ENCODE results near the gene CACUL1. TPM values are rescaled to one million over a fixed set of nuclear protein-coding genes. Genes with fewer than 3 reads are reported as not detected.
A peak's percentile ranks its signal among the peaks of the same experiment; 100 is the strongest.

The CACUL1 gene
- total RNA-seq, 4 donors from 2014 or later, result 13.1 to 29.1 (median 23.2) TPM

DNA sequence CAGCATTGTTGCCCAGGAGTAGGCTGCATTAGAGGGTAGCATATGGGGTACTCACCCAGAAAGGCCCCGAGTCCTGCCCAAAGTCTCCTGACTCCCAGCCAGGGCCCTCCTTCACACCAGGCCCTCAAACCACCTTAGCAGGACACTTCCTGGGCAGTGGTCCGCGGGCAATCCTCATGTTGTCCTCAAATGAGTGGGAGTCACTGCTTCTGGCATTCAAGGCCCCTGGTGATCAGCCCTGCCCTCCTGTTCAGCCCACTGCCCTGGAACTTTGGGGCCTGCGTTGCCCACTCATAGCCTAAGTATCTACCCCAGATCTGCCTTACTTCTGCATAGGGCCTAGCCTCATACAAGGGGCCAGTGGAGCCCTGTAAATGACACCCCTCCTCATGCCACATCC, 88.4 kb downstream of the CACUL1 start:
- no peaks in the 10 kb centered on the region for H3K9me3 ChIP-seq
- in situ Hi-C loops (cut with MboI; ENCODE audit: low pct_ligation_motif_present in 1 of 4, low pct_unique_long_range_greater_than_20kb in 1 of 4, low sequenced_read_pairs in 3 of 4), result no loop called here
- H3K27ac ChIP-seq, result no peak overlapping the region
- no peak for DNase-seq
- H3K4me1 ChIP-seq, result peaks cover 0 to 6% (median 0%) of the 10 kb centered on the region in 4 donors
- no peaks in the 10 kb centered on the region for H3K36me3 ChIP-seq
- intact Hi-C loops (cut with DNase I; ENCODE audit: low total_unique reads), result no loop called here
- no peaks in the 10 kb centered on the region for H3K27me3 ChIP-seq
- 91% methylated on average over 4 of the region's 4 CpGs; no CpG with 5 or more reads in 1 of the 2 donors for WGBS, 2 donors (ENCODE audit: low coverage in 1 of 2)
- no peak for TF ChIP-seq EP300 (IDR thresholded peaks at IDR 0.05; ENCODE audit: low read depth)
- TF ChIP-seq, protein P1, sequence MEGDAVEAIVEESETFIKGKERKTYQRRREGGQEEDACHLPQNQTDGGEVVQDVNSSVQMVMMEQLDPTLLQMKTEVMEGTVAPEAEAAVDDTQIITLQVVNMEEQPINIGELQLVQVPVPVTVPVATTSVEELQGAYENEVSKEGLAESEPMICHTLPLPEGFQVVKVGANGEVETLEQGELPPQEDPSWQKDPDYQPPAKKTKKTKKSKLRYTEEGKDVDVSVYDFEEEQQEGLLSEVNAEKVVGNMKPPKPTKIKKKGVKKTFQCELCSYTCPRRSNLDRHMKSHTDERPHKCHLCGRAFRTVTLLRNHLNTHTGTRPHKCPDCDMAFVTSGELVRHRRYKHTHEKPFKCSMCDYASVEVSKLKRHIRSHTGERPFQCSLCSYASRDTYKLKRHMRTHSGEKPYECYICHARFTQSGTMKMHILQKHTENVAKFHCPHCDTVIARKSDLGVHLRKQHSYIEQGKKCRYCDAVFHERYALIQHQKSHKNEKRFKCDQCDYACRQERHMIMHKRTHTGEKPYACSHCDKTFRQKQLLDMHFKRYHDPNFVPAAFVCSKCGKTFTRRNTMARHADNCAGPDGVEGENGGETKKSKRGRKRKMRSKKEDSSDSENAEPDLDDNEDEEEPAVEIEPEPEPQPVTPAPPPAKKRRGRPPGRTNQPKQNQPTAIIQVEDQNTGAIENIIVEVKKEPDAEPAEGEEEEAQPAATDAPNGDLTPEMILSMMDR (IDR thresholded peaks at IDR 0.05), result no peak
- no peak for TF ChIP-seq POLR2A (IDR thresholded peaks at IDR 0.05)
- TF ChIP-seq POLR2AphosphoS5 (IDR thresholded peaks at IDR 0.05), result no peak
- no peak overlapping the region for H3K4me3 ChIP-seq

DNA sequence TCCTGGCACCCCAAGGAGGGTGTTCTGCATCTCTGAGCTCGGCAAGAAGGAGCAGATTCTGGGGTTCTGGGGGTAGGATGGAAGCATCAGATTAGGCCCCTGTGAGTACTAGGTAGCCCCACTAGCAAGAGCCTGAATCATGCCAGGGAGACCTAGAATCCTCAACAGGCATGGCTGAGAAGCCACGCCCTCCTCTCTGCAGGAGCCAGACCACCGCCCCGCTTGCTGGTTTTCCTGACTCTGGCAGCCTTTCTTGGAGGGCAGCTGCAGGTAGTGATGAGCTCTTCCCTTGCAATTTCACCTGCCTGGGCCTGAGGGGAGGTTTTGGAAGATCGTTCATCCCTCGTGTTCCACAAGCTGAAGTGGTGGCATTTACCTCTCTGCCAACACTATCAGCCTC, 90.4 kb downstream of the CACUL1 start:
- H3K4me3 ChIP-seq, result no peak overlapping the region
- no peak for DNase-seq
- intact Hi-C loops (cut with DNase I; ENCODE audit: low total_unique reads) (no loop called here), in situ Hi-C loops (cut with MboI; ENCODE audit: low pct_ligation_motif_present in 1 of 4, low pct_unique_long_range_greater_than_20kb in 1 of 4, low sequenced_read_pairs in 3 of 4) (no loop called here)
- no peak overlapping the region for H3K27ac ChIP-seq
- no peaks in the 10 kb centered on the region for H3K36me3 ChIP-seq
- no peaks in the 10 kb centered on the region for H3K4me1 ChIP-seq
- TF ChIP-seq POLR2A (IDR thresholded peaks at IDR 0.05), result no peak
- no peak for TF ChIP-seq EP300 (IDR thresholded peaks at IDR 0.05; ENCODE audit: low read depth)
- TF ChIP-seq, protein P1 (IDR thresholded peaks at IDR 0.05), result no peak
- no peak for TF ChIP-seq POLR2AphosphoS5 (IDR thresholded peaks at IDR 0.05)
- H3K27me3 ChIP-seq, result no peaks in the 10 kb centered on the region
- WGBS, 2 donors (ENCODE audit: low coverage in 1 of 2), result 84% methylated on average over 6 of the region's 6 CpGs; no CpG with 5 or more reads in 1 of the 2 donors
- peaks cover 0 to 7% of the 10 kb centered on the region in 2 donors for H3K9me3 ChIP-seq

DNA sequence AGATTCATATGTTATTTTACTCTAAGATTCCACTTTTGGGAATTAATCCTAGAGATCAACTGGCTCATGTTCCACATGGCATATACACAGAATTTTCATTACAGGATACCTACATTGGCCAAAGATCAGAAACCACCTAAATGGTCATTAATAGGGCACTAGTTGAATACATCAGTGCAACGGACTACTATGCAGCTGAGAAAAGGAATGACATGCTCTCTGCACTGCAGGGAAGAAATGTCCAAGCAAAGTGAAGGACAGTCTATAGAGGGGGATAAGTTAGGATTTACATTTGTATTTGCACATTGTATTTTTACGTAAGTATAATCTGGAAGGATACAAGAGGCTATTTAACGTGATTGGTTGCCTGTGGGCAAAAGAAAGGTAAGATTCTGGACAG, 91.6 kb downstream of the CACUL1 start:
- TF ChIP-seq, protein P1 (IDR thresholded peaks at IDR 0.05), result no peak
- TF ChIP-seq POLR2A (IDR thresholded peaks at IDR 0.05), result no peak
- TF ChIP-seq POLR2AphosphoS5 (IDR thresholded peaks at IDR 0.05), result no peak
- no peak for TF ChIP-seq EP300 (IDR thresholded peaks at IDR 0.05; ENCODE audit: low read depth)
- WGBS, 2 donors (ENCODE audit: low coverage in 1 of 2), result 85 to 87% methylated on average over 2 to 3 of the region's 3 CpGs
- in situ Hi-C loops (cut with MboI; ENCODE audit: low pct_ligation_motif_present in 1 of 4, low pct_unique_long_range_greater_than_20kb in 1 of 4, low sequenced_read_pairs in 3 of 4), result no loop called here
- Histone ChIP-seq H3K27me3 (no peaks in the 10 kb centered on the region), H3K27ac (no peak overlapping the region), H3K4me1 (no peaks in the 10 kb centered on the region), H3K9me3 (peaks cover 0 to 7% of the 10 kb centered on the region in 2 donors), H3K4me3 (no peak overlapping the region), H3K36me3 (no peaks in the 10 kb centered on the region)
- DNase-seq, result no peak
- intact Hi-C loops (cut with DNase I; ENCODE audit: low total_unique reads), result no loop called here

- in situ Hi-C loops (cut with MboI; ENCODE audit: low pct_ligation_motif_present in 1 of 4, low pct_unique_long_range_greater_than_20kb in 1 of 4, low sequenced_read_pairs in 3 of 4), result no loop called here
- intact Hi-C loops (cut with DNase I; ENCODE audit: low total_unique reads), result no loop called here
- no peak overlapping the region for H3K4me3 ChIP-seq
- DNase-seq, result peak; percentile 39
- TF ChIP-seq EP300 (IDR thresholded peaks at IDR 0.05; ENCODE audit: low read depth) (no peak), POLR2AphosphoS5 (IDR thresholded peaks at IDR 0.05) (no peak), POLR2A (IDR thresholded peaks at IDR 0.05) (no peak)
- TF ChIP-seq, protein P1 (IDR thresholded peaks at IDR 0.05), result no peak
- no peaks in the 10 kb centered on the region for H3K27me3 ChIP-seq
- no peaks in the 10 kb centered on the region for H3K4me1 ChIP-seq
- H3K9me3 ChIP-seq, result peaks cover 0 to 7% of the 10 kb centered on the region in 2 donors
- H3K36me3 ChIP-seq, result no peaks in the 10 kb centered on the region
- 74% methylated on average over 4 of the region's 4 CpGs; no CpG with 5 or more reads in 1 of the 2 donors for WGBS, 2 donors (ENCODE audit: low coverage in 1 of 2)
- no peak overlapping the region for H3K27ac ChIP-seq
Observed at GRCh38 chr10:118662228-118663035, 92.3 kb downstream of the CACUL1 start.

Measured in transverse colon (tissue), 4 donors.